ENCODE measurements around the gene MOB3B.

MOB3B gene

GRCh38 chr9:27372615-27373014 is 157.0 kb downstream of the MOB3B start:
- H3K27ac ChIP-seq: no peak overlapping the region
- H3K9me3 ChIP-seq: no peaks in the 10 kb centered on the region
- H3K36me3 ChIP-seq: no peaks in the 10 kb centered on the region
- peaks cover 0 to 20% (median 16%) of the 10 kb centered on the region in 4 donors for H3K4me1 ChIP-seq
- TF ChIP-seq CTCF (IDR thresholded peaks at IDR 0.05): no peak
- no peak for DNase-seq
- no peaks in the 10 kb centered on the region for H3K27me3 ChIP-seq
- no peak overlapping the region for H3K4me3 ChIP-seq
- intact Hi-C loops (cut with DNase I; ENCODE audit: low total_unique reads): no loop called here

- intact Hi-C loops (cut with DNase I; ENCODE audit: low total_unique reads): no loop called here
- H3K9me3 ChIP-seq: no peaks in the 10 kb centered on the region
- H3K27me3 ChIP-seq: no peaks in the 10 kb centered on the region
- H3K4me1 ChIP-seq: peaks cover 0 to 32% (median 25%) of the 10 kb centered on the region in 4 donors
- H3K36me3 ChIP-seq: no peaks in the 10 kb centered on the region
- TF ChIP-seq CTCF (IDR thresholded peaks at IDR 0.05): no peak
- H3K4me3 ChIP-seq: no peak overlapping the region
- H3K27ac ChIP-seq: no peak overlapping the region
- DNase-seq: no peak
Observed at GRCh38 chr9:27371382-27371781, 158.2 kb downstream of the MOB3B start.

- Histone ChIP-seq H3K9me3 (no peaks in the 10 kb centered on the region), H3K36me3 (no peaks in the 10 kb centered on the region), H3K27me3 (no peaks in the 10 kb centered on the region), H3K27ac (no peak overlapping the region), H3K4me3 (no peak overlapping the region), H3K4me1 (peaks cover 0 to 47% (median 35%) of the 10 kb centered on the region in 4 donors)
- no peak for TF ChIP-seq CTCF (IDR thresholded peaks at IDR 0.05)
- no peak for DNase-seq
- intact Hi-C loops (cut with DNase I; ENCODE audit: low total_unique reads): no loop called here
Observed at GRCh38 chr9:27369591-27369990, 160.0 kb downstream of the MOB3B start.

GRCh38 chr9:27368316-27368985 is 161.2 kb downstream of the MOB3B start:
- peak in 1 of 2 donors; percentile 41 for DNase-seq
- H3K27me3 ChIP-seq: no peaks in the 10 kb centered on the region
- H3K4me3 ChIP-seq: no peak overlapping the region
- no peak for TF ChIP-seq CTCF (IDR thresholded peaks at IDR 0.05)
- intact Hi-C loops (cut with DNase I; ENCODE audit: low total_unique reads): no loop called here
- no peaks in the 10 kb centered on the region for H3K36me3 ChIP-seq
- no peak overlapping the region for H3K27ac ChIP-seq
- H3K9me3 ChIP-seq: no peaks in the 10 kb centered on the region
- H3K4me1 ChIP-seq: peaks cover 0 to 47% (median 35%) of the 10 kb centered on the region in 4 donors

- no peaks in the 10 kb centered on the region for H3K27me3 ChIP-seq
- no peaks in the 10 kb centered on the region for H3K36me3 ChIP-seq
- H3K4me1 ChIP-seq: peaks cover 0 to 49% (median 35%) of the 10 kb centered on the region in 4 donors
- DNase-seq: no peak
- intact Hi-C loops (cut with DNase I; ENCODE audit: low total_unique reads): no loop called here
- no peak for TF ChIP-seq CTCF (IDR thresholded peaks at IDR 0.05)
- H3K27ac ChIP-seq: no peak overlapping the region
- no peak overlapping the region for H3K4me3 ChIP-seq
- H3K9me3 ChIP-seq: no peaks in the 10 kb centered on the region
Observed at GRCh38 chr9:27367921-27368315, 161.7 kb downstream of the MOB3B start.
